HG03135 (cell line): ENCODE results near the gene CIP2A.
A peak's percentile ranks its signal among the peaks of the same experiment; 100 is the strongest.
"Not testable (repeated sequence)": the region's sequence is repeated elsewhere in the genome, so short reads cannot be mapped to it uniquely, and the experiment has no call there.

Experiments
- ATAC-seq: cut with Tn5 transposase; IDR thresholded peaks from one replicate; pipeline ENCODE4 v1.9.1; 2021; ENCODE audit warnings: mild to moderate bottlenecking, moderate library complexity; ENCODE audit not compliant: unreplicated experiment

Gene CIP2A

GRCh38 chr3:108589081-108589997, at the start of gene CIP2A, which contains the start of gene DZIP3:
TSS of gene CIP2A (minus strand) at chr3:108589438. CDS start at chr3:108589375, 63 bp downstream.
TSS of gene DZIP3 (plus strand) at chr3:108589722. CDS start at chr3:108605407, 15,685 bp downstream.
- ATAC-seq = peak; percentile 94

GRCh38 chr3:108629974-108630373, 40.7 kb upstream of the CIP2A start:
- ATAC-seq = no peak

- ATAC-seq = no peak
Measured at GRCh38 chr3:108623504-108623903, 34.3 kb upstream of the CIP2A start.

- ATAC-seq = no peak
Measured at GRCh38 chr3:108620250-108620649, 31.0 kb upstream of the CIP2A start.

- ATAC-seq = not testable (repeated sequence)
Measured at GRCh38 chr3:108616090-108616489, 26.9 kb upstream of the CIP2A start.

- no peak for ATAC-seq
Measured at GRCh38 chr3:108610651-108611050, 21.4 kb upstream of the CIP2A start.

- no peak for ATAC-seq
Measured at GRCh38 chr3:108608750-108609149, 19.5 kb upstream of the CIP2A start.

- no peak for ATAC-seq
Measured at GRCh38 chr3:108605491-108605890, 16.3 kb upstream of the CIP2A start.

GRCh38 chr3:108605028-108605427, 15.8 kb upstream of the CIP2A start:
- ATAC-seq = no peak

GRCh38 chr3:108603691-108604090, 14.5 kb upstream of the CIP2A start:
- ATAC-seq = no peak

GRCh38 chr3:108602935-108603294, 13.7 kb upstream of the CIP2A start:
- no peak for ATAC-seq

- ATAC-seq = peak; percentile 80
Measured at GRCh38 chr3:108602249-108602934, 13.2 kb upstream of the CIP2A start.

- ATAC-seq = no peak
Measured at GRCh38 chr3:108599677-108600409, 10.6 kb upstream of the CIP2A start.

GRCh38 chr3:108598375-108598774, 9.1 kb upstream of the CIP2A start:
- no peak for ATAC-seq

GRCh38 chr3:108595321-108595720, 6.1 kb upstream of the CIP2A start:
- no peak for ATAC-seq

- ATAC-seq = no peak
Measured at GRCh38 chr3:108590460-108590859, 1.2 kb upstream of the CIP2A start.

- no peak for ATAC-seq
Measured at GRCh38 chr3:108589998-108590323, 723 bp upstream of the CIP2A start.

- no peak for ATAC-seq
Measured at GRCh38 chr3:108588601-108589000, 637 bp downstream of the CIP2A start.

GRCh38 chr3:108578064-108578463, 11.2 kb downstream of the CIP2A start:
- no peak for ATAC-seq

GRCh38 chr3:108569336-108569735, 19.9 kb downstream of the CIP2A start:
- ATAC-seq = no peak

- ATAC-seq = no peak
Measured at GRCh38 chr3:108566599-108566998, 22.6 kb downstream of the CIP2A start.
